IPS-15b (cell line): ENCODE data around the gene TIAM2.
"Not testable (repeated sequence)": the region's sequence is repeated elsewhere in the genome, so short reads cannot be mapped to it uniquely, and the experiment has no call there.

Source experiments
- H3K27me3 ChIP-seq: one replicate; pipeline ENCODE4 v1.6.1; 2013; ENCODE audit warnings: low read length; ENCODE audit not compliant: control insufficient read depth, insufficient read depth
- H3K36me3 ChIP-seq: one replicate; pipeline ENCODE4 v1.6.1; 2013; ENCODE audit warnings: low read length; ENCODE audit not compliant: control insufficient read depth, insufficient read depth
- H3K4me1 ChIP-seq: one replicate; pipeline ENCODE4 v1.6.1; 2013; ENCODE audit warnings: mild to moderate bottlenecking, low read length; ENCODE audit not compliant: control insufficient read depth, insufficient read depth
- H3K4me3 ChIP-seq: one replicate; pipeline ENCODE4 v1.5.1; 2013; ENCODE audit warnings: low read depth, low read length
- H3K9ac ChIP-seq: one replicate; pipeline ENCODE4 v1.6.1; 2013; ENCODE audit warnings: low read depth, mild to moderate bottlenecking, low read length
- H3K9me3 ChIP-seq: one replicate; pipeline ENCODE4 v1.6.1; 2013; ENCODE audit warnings: mild to moderate bottlenecking, low read length; ENCODE audit not compliant: control insufficient read depth, insufficient read depth

The TIAM2 gene

DNA sequence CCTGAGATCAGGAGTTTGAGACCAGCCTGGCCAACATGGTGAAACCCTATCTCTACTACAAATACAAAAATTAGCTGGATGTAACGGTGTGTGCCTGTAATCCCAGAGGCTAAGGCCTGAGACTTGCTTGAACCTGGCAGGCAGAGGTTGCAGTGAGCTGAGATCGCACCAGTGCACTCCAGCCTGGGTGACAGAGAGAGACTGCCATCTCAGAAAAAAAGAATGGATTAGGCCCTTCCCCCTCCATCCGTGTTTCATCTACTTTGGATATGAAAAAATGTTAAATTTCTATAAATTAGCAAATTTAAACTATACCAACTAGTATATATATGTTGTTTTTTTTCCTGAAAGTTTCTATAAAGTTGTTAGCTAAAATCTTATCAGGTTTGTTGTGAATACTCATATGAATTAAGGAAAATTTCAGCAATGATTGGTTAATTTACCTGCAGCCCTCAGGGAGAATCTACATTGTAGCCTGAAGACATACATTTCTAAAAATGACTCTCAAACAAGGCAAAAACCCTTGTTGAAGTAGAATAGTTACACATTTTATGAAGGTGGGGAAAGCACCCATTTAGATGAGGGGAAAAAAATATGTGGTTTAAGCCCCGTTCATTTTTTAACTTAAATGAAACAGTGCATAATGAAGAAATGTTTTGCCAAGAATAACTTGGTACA is 120.9 kb downstream of the TIAM2 start:
- Histone ChIP-seq H3K4me3 (no peak overlapping the region), H3K9me3 (no peaks in the 10 kb centered on the region), H3K9ac (no peak overlapping the region), H3K36me3 (no peaks in the 10 kb centered on the region), H3K4me1 (peaks cover 11% of the 10 kb centered on the region), H3K27me3 (no peaks in the 10 kb centered on the region)

DNA sequence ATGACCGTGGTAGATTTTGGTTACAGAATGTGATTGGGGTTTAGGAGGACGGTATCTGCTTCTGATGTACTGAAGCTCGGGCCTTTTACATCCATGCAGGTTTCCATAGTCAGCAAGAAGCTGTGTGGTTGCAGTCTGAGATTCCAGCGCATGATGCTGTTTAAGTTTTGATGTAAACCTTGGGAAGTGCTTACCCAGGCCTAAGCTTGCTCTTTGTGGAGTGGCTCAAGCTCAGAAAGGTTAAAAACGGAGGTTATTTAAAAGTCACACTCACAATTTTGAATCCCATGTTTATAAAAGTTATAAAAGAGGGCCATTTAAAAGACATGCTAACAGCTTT is 121.4 kb downstream of the TIAM2 start:
- Histone ChIP-seq H3K27me3 (no peaks in the 10 kb centered on the region), H3K4me1 (peaks cover 16% of the 10 kb centered on the region), H3K4me3 (no peak overlapping the region), H3K36me3 (no peaks in the 10 kb centered on the region), H3K9me3 (no peaks in the 10 kb centered on the region), H3K9ac (no peak overlapping the region)

DNA sequence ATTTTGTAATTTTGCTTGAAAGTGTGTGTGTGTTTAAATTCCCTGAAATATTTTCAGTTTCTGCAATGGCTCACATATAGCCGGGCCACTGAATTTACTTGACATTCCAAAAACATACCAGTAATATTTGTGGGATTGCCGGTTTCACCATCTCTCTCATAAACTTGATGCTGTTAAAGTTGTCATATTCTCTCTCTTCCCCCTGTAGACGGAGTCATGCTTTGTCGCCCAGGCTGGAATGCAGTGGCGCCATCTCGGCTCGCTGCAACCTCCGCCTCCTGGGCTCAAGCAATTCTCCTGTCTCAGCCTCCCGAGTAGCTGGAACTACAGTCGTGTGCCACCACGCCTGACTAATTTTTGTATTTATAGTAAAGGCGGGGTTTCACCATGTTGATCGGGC is 122.1 kb downstream of the TIAM2 start:
- H3K36me3 ChIP-seq, result no peaks in the 10 kb centered on the region
- no peaks in the 10 kb centered on the region for H3K9me3 ChIP-seq
- no peak overlapping the region for H3K4me3 ChIP-seq
- H3K9ac ChIP-seq, result no peak overlapping the region
- peaks cover 24% of the 10 kb centered on the region for H3K4me1 ChIP-seq
- no peaks in the 10 kb centered on the region for H3K27me3 ChIP-seq

DNA sequence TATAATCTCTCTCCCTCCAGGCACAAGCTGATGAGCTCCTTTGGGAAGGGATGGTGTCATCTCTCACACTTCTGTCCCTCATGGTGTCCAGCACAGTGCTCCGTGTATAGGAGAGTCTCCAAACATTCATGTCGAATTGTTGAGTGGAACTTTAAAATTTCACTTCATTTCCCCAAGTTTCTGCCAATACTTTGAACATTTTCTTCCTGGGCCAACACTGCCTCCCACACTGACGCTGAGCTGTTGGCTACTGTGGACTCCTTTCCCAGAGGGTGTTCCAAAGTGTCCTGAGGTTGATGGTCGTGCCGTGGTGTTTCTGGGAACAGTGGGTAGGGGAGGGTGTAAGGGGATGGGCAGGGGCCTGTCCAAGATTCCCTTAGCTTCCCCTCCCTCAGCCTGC is 122.7 kb downstream of the TIAM2 start:
- Histone ChIP-seq H3K4me1 (peaks cover 26% of the 10 kb centered on the region), H3K9ac (no peak overlapping the region), H3K27me3 (no peaks in the 10 kb centered on the region), H3K4me3 (no peak overlapping the region), H3K9me3 (no peaks in the 10 kb centered on the region), H3K36me3 (no peaks in the 10 kb centered on the region)

DNA sequence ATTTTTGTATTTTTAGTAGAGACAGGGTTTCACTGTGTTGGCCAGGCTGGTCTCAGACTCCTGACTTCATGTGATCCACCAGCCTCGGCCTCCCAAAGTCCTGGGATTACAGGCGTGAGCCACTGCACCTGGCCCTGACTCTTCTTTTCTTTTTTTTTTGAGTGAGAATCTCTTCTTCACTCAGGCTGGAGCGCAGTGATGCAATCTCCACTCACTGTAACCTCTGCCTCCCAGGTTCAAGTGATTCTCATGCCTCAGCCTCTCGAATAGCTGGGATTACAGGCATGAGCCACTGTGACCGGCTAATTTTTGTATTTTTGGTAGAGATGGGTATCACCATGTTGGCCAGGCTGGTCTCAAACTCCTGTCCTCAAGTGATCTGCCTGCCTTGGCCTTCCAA is 124.1 kb downstream of the TIAM2 start:
- peaks cover 26% of the 10 kb centered on the region for H3K4me1 ChIP-seq
- H3K9me3 ChIP-seq, H3K9ac ChIP-seq, H3K4me3 ChIP-seq, H3K27me3 ChIP-seq, H3K36me3 ChIP-seq: not testable (repeated sequence)

DNA sequence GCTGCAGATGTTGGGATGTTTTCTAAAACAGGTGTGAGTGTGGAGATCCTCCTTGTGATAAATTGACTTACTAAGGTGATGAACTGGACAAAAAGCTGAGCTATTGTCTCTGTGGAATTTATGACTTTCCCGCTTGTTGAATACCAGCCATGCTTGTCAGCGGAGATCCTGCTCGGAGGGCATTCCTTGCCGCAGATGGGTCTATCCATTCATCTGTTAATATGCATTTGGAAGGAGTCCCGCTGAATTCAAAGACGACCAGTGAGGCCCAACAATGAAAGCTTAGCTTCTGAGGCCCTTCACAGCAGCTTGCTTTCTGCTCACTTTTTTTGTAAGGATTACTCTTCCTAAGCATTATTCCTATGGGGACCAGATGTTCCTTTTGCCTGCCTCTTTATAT is 124.9 kb downstream of the TIAM2 start:
- Histone ChIP-seq H3K36me3 (no peaks in the 10 kb centered on the region), H3K9me3 (no peaks in the 10 kb centered on the region), H3K4me3 (no peak overlapping the region), H3K4me1 (peaks cover 26% of the 10 kb centered on the region), H3K27me3 (no peaks in the 10 kb centered on the region), H3K9ac (no peak overlapping the region)

DNA sequence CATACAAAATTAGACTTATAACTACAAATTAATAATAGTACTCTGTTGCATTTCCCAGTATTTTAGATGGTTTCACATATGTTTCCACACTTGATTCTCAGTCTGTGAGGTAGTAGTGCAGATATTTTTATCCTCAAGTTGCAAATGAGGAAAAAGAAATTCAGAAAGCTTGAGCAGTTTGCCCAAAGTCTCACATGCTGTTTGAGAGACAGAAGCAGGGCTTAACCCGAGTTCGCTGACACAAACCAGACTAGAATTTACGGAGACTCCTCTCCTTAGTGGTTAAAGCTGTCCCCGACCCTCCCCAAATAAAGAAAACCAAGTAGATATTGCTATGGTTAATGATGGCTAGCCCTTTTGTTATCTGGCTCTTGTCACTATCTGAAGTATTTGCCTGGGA is 126.2 kb downstream of the TIAM2 start:
- peaks cover 26% of the 10 kb centered on the region for H3K4me1 ChIP-seq
- no peak overlapping the region for H3K9ac ChIP-seq
- H3K4me3 ChIP-seq, result no peak overlapping the region
- H3K27me3 ChIP-seq, result no peaks in the 10 kb centered on the region
- H3K36me3 ChIP-seq, result no peaks in the 10 kb centered on the region
- no peaks in the 10 kb centered on the region for H3K9me3 ChIP-seq

DNA sequence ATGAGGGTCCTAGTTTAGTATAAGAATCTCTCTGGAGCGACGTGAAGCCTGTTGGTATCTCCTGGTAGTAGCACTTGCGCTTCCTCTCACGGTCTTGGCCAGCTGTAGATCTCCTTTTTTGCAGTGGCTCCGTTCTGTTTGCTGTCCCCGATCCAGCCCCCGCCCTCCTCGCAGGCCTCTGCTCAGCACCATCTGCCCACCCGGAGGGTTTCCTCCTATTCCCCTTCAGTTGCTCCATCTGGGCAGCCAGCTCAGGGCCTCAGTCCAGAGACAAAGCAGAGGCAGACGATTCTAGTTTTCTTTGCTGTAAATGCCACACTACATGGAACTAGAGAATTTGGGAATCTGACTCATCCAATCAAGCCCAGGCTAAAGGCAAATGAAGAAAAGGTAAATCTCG is 126.6 kb downstream of the TIAM2 start:
- no peak overlapping the region for H3K4me3 ChIP-seq
- peaks cover 26% of the 10 kb centered on the region for H3K4me1 ChIP-seq
- H3K9ac ChIP-seq, result no peak overlapping the region
- H3K9me3 ChIP-seq, result no peaks in the 10 kb centered on the region
- no peaks in the 10 kb centered on the region for H3K27me3 ChIP-seq
- H3K36me3 ChIP-seq, result no peaks in the 10 kb centered on the region

DNA sequence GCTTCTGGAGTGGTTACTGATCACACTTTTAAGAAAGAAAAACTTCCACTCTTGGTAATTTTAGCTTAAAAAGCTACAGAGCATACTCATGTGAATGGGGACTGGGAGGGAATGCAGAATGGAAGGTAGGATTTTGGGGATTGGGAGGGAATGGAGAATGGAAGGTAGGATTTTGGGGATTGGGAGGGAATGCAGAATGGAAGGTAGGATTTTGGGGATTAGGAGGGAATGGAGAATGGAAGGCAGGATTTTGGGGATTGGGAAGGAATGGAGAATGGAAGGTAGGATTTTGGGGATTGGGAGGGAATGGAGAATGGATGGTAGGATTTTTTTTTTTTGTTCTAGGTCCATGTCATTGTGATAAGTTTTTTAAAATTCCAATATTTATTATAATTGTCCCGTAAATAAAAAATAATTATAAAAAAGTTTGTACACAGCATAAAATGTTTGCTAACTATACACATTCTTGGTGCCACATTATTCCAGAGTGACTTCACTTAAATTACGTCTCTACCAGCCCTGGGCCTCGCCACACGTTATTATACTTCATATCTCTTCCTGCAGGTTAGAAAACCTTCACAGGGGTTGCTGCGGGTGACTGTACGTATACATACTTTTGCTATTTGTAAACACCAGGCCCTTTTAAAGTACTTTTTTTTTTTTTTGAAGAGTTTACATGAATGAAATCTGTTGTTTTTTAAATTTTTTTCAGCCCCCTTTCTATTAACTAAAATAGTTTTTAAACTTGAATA is 127.3 kb downstream of the TIAM2 start:
- Histone ChIP-seq H3K4me3 (no peak overlapping the region), H3K9ac (no peak overlapping the region), H3K36me3 (no peaks in the 10 kb centered on the region), H3K9me3 (no peaks in the 10 kb centered on the region), H3K4me1 (peaks cover 28% of the 10 kb centered on the region), H3K27me3 (no peaks in the 10 kb centered on the region)

DNA sequence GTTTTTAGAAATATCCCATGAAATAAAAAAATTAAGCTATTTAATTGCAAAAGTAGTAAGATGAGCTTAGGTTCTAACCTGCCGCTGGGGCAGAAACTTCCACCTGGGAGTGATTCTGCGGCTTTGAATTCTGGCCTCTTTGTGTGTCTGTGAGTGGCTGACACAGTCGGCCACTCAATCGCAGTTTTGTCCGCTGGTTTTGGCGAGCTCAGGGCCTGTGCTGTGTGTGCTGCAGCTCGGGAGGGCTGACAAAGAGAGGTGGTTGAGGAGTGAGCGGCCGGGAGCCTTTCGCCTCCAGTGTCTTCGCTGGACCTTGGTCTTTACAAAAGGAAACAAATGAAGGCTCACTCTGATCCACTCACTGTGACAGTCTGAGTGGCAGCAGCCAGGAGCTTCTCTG is 128.4 kb downstream of the TIAM2 start:
- Histone ChIP-seq H3K9ac (no peak overlapping the region), H3K36me3 (no peaks in the 10 kb centered on the region), H3K4me3 (no peak overlapping the region), H3K4me1 (peaks cover 28% of the 10 kb centered on the region), H3K9me3 (no peaks in the 10 kb centered on the region), H3K27me3 (no peaks in the 10 kb centered on the region)

DNA sequence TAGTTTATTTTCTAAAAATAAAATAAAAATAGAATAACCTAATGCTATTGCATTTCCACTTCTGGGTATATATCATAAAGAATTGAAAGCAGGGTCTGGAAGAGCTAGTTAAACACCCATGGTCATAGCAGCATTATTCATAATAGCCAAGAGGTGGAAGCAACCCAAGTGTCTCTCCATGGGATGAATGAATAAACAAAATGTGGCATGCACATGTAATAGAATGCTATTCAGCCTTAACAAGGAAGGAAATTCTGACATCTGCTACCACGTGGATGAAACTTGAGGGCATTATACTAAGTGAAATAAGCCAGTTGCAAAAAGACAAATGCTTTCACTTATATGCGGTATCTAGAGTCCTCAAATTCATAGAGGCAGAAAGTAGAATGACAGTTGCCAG is 130.8 kb downstream of the TIAM2 start:
- Histone ChIP-seq H3K4me3 (no peak overlapping the region), H3K4me1 (peaks cover 17% of the 10 kb centered on the region), H3K9ac (no peak overlapping the region), H3K9me3 (no peaks in the 10 kb centered on the region), H3K36me3 (no peaks in the 10 kb centered on the region), H3K27me3 (no peaks in the 10 kb centered on the region)

DNA sequence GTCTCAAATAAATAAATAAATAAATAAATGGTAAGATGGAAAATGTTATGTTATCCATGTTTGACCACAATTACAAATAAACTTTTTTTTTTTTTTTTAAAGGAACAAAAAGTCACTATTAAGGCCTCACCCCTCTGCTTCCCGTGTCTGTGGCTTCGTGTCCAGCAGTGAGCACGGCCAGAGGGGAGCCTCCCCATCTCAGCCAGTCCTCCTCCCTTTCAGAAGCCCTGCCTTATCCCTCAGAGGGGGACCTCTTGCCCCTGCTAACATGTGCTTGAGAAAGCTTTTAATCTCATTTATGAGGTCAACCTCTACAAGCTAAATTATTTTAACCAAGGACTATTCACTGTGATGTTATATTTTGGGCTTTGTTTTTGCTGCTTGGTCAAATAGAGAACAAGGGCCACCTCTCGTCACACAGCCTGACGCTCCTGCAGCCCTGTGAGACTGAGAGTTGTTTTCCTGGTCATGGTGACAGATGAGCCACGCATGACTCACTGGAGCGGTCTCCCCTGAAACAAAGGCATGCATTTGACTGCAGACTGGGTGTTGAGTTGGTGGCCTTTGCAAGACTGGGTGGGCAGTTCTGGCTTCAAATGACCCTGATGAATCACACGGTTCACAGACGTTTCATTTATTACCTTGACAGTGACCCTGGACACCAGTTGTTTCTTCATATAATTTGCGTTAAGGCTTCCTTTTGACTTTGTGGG is 131.8 kb downstream of the TIAM2 start:
- no peak overlapping the region for H3K4me3 ChIP-seq
- no peak overlapping the region for H3K9ac ChIP-seq

More for the DNA sequence above, 131.8 kb downstream of the TIAM2 start:
- no peaks in the 10 kb centered on the region for H3K9me3 ChIP-seq
- no peaks in the 10 kb centered on the region for H3K27me3 ChIP-seq
- peaks cover 8% of the 10 kb centered on the region for H3K4me1 ChIP-seq
- no peaks in the 10 kb centered on the region for H3K36me3 ChIP-seq
